Nucleus accumbens (tissue), 56 donors: Measurements from ENCODE around the gene C11orf24.
A peak's percentile ranks its signal among the peaks of the same experiment; 100 is the strongest.

Experiments used
- DNase-seq, 56 donors: peaks; one replicate each; lab custom pipeline; 2025; lab: John Stamatoyannopoulos, UW

C11orf24 gene

GRCh38 chr11:68273026-68273738, 1.4 kb upstream of the C11orf24 start:
- DNase-seq = no peak

- DNase-seq = peak in 29 of 56 donors; percentile 10 to 70 (median 41)
These were observed 571 bp downstream of the C11orf24 start for GRCh38 chr11:68271023-68271780.

GRCh38 chr11:68270196-68271022, 1.4 kb downstream of the C11orf24 start:
- DNase-seq = no peak

GRCh38 chr11:68269414-68270081, 2.2 kb downstream of the C11orf24 start:
- no peak for DNase-seq

- DNase-seq = no peak
These were observed 3.9 kb downstream of the C11orf24 start for GRCh38 chr11:68267881-68268240.

GRCh38 chr11:68266936-68267880, 4.6 kb downstream of the C11orf24 start:
- no peak for DNase-seq

- peak in 19 of 56 donors; percentile 11 to 65 (median 31) for DNase-seq
These were observed 5.5 kb downstream of the C11orf24 start for GRCh38 chr11:68266121-68266891.

- no peak for DNase-seq
These were observed 6.8 kb downstream of the C11orf24 start for GRCh38 chr11:68264741-68265540.

GRCh38 chr11:68264244-68264643, 7.5 kb downstream of the C11orf24 start:
- DNase-seq = no peak

GRCh38 chr11:68263444-68264035, 8.2 kb downstream of the C11orf24 start:
- DNase-seq = no peak

GRCh38 chr11:68262544-68262827, 9.3 kb downstream of the C11orf24 start:
- no peak for DNase-seq

- DNase-seq = no peak
These were observed 9.8 kb downstream of the C11orf24 start for GRCh38 chr11:68261749-68262543.

- DNase-seq = peak in 16 of 56 donors; percentile 8 to 61 (median 34)
These were observed 10.8 kb downstream of the C11orf24 start for GRCh38 chr11:68261006-68261405.

GRCh38 chr11:68260484-68260883, 11.3 kb downstream of the C11orf24 start:
- no peak for DNase-seq

- DNase-seq = no peak
These were observed 12.4 kb downstream of the C11orf24 start for GRCh38 chr11:68259122-68259959.

GRCh38 chr11:68258363-68258765, 13.4 kb downstream of the C11orf24 start:
- DNase-seq = no peak
